ENCODE measurements around the gene CRTC1.
A peak's percentile ranks its signal among the peaks of the same experiment; 100 is the strongest.
"Not testable (repeated sequence)": the region's sequence is repeated elsewhere in the genome, so short reads cannot be mapped to it uniquely, and the experiment has no call there.

CRTC1 gene

GRCh38 chr19:18719541-18719940, 36.1 kb downstream of the CRTC1 start:
- DNase-seq (ENCODE audit: insufficient read length, low spot score) (no peak), FAIRE-seq (no peak)

GRCh38 chr19:18723871-18724377, 40.4 kb downstream of the CRTC1 start:
- FAIRE-seq (peak; percentile 31), DNase-seq (ENCODE audit: insufficient read length, low spot score) (no peak)

- FAIRE-seq (no peak), DNase-seq (ENCODE audit: insufficient read length, low spot score) (no peak)
Observed at GRCh38 chr19:18725841-18726770, 42.6 kb downstream of the CRTC1 start.

GRCh38 chr19:18726846-18727245, 43.4 kb downstream of the CRTC1 start:
- FAIRE-seq (no peak), DNase-seq (ENCODE audit: insufficient read length, low spot score) (no peak)

- not testable (repeated sequence) for DNase-seq (ENCODE audit: insufficient read length, low spot score); FAIRE-seq
Observed at GRCh38 chr19:18727602-18728001, 44.1 kb downstream of the CRTC1 start.

GRCh38 chr19:18729933-18730530, 46.6 kb downstream of the CRTC1 start:
- FAIRE-seq (no peak), DNase-seq (ENCODE audit: insufficient read length, low spot score) (no peak)

GRCh38 chr19:18730885-18731513, 47.5 kb downstream of the CRTC1 start:
- FAIRE-seq: peak; percentile 64
- DNase-seq (ENCODE audit: insufficient read length, low spot score): no peak

- FAIRE-seq: peak; percentile 31
- no peak for DNase-seq (ENCODE audit: insufficient read length, low spot score)
Observed at GRCh38 chr19:18731562-18732008, 48.1 kb downstream of the CRTC1 start.

- FAIRE-seq: no peak
- no peak for DNase-seq (ENCODE audit: insufficient read length, low spot score)
Observed at GRCh38 chr19:18733196-18733647, 49.7 kb downstream of the CRTC1 start.

GRCh38 chr19:18733762-18734332, 50.4 kb downstream of the CRTC1 start:
- FAIRE-seq; DNase-seq (ENCODE audit: insufficient read length, low spot score): not testable (repeated sequence)

- no peak for FAIRE-seq
- DNase-seq (ENCODE audit: insufficient read length, low spot score): no peak
Observed at GRCh38 chr19:18735324-18735723, 51.8 kb downstream of the CRTC1 start.

- DNase-seq (ENCODE audit: insufficient read length, low spot score): no peak
- no peak for FAIRE-seq
Observed at GRCh38 chr19:18735752-18736151, 52.3 kb downstream of the CRTC1 start.

GRCh38 chr19:18736415-18737336, 53.2 kb downstream of the CRTC1 start:
- FAIRE-seq: no peak
- DNase-seq (ENCODE audit: insufficient read length, low spot score): no peak

- no peak for DNase-seq (ENCODE audit: insufficient read length, low spot score)
- FAIRE-seq: no peak
Observed at GRCh38 chr19:18737337-18737953, 54.0 kb downstream of the CRTC1 start.

GRCh38 chr19:18737954-18738351, 54.5 kb downstream of the CRTC1 start:
- DNase-seq (ENCODE audit: insufficient read length, low spot score) (no peak), FAIRE-seq (no peak)

- DNase-seq (ENCODE audit: insufficient read length, low spot score) (no peak), FAIRE-seq (no peak)
Observed at GRCh38 chr19:18738961-18739690, 55.6 kb downstream of the CRTC1 start.

GRCh38 chr19:18741124-18742121, 57.9 kb downstream of the CRTC1 start:
- FAIRE-seq: no peak
- DNase-seq (ENCODE audit: insufficient read length, low spot score): no peak

All from HTR-8/SVneo (cell line).